Liver (tissue), 9 donors: ENCODE results near the gene APBB1IP. TPM values are rescaled to one million over a fixed set of nuclear protein-coding genes. Genes with fewer than 3 reads are reported as not detected.
A peak's percentile ranks its signal among the peaks of the same experiment; 100 is the strongest.
"Not testable (repeated sequence)": the region's sequence is repeated elsewhere in the genome, so short reads cannot be mapped to it uniquely, and the experiment has no call there.

ENCODE experiments used
- DNase-seq: peaks from one replicate; pipeline ENCODE4 v3.0.0-alpha.2; 2017; ENCODE audit warnings: low spot score
- H3K27ac ChIP-seq, 2 donors: one replicate each; pipeline ENCODE4 v1.7.0; 2013; ENCODE audit warnings: inconsistent platforms in 2 of 2, low read length in 2 of 2, control low read depth in 1 of 2, low read depth in 1 of 2, mild to moderate bottlenecking in 1 of 2
- H3K27me3 ChIP-seq, 4 donors: one replicate each; pipeline versions ENCODE4 v1.6.1 to v1.7.0; 2013; ENCODE audit warnings: low read length in 3 of 4, inconsistent platforms in 1 of 4, mild to moderate bottlenecking in 1 of 4, moderate library complexity in 1 of 4; ENCODE audit not compliant: control insufficient read depth in 4 of 4, insufficient read depth in 4 of 4
- H3K36me3 ChIP-seq, 4 donors: one replicate each; pipeline versions ENCODE4 v1.6.1 to v1.7.0; 2013; ENCODE audit warnings: low read length in 3 of 4, mild to moderate bottlenecking in 3 of 4, low read depth in 1 of 4, moderate library complexity in 1 of 4; ENCODE audit not compliant: control insufficient read depth in 4 of 4, insufficient read depth in 3 of 4
- H3K4me1 ChIP-seq, 4 donors: one replicate each; pipeline versions ENCODE4 v1.6.1 to v1.7.0; 2013; ENCODE audit warnings: low read length in 3 of 4, mild to moderate bottlenecking in 3 of 4, moderate library complexity in 1 of 4; ENCODE audit not compliant: control insufficient read depth in 4 of 4, insufficient read depth in 4 of 4
- H3K4me3 ChIP-seq, 3 donors: one replicate each; pipeline versions ENCODE4 v1.6.1 to v1.7.0; 2013; ENCODE audit warnings: low read length in 3 of 3, control low read depth in 1 of 3, low read depth in 1 of 3, mild to moderate bottlenecking in 1 of 3
- H3K9ac ChIP-seq, 2 donors: one replicate each; pipeline ENCODE4 v1.7.0; 2013; ENCODE audit warnings: low read length in 2 of 2, mild to moderate bottlenecking in 2 of 2, moderate library complexity in 2 of 2, control low read depth in 1 of 2, low read depth in 1 of 2
- H3K9me3 ChIP-seq, 4 donors: one replicate each; pipeline versions ENCODE4 v1.6.1 to v1.7.0; 2013; ENCODE audit warnings: low read length in 3 of 4; ENCODE audit not compliant: control insufficient read depth in 4 of 4
- ATF3 ChIP-seq: IDR thresholded peaks from 2 replicates; pipeline ENCODE4 v1.6.1; 2016; ENCODE audit warnings: antibody characterized with exemption
- EGR1 ChIP-seq, 2 donors: IDR thresholded peaks; 2 replicates each; pipeline ENCODE4 v1.6.1; 2016 to 2018; ENCODE audit warnings: antibody characterized with exemption in 2 of 2, low read depth in 2 of 2
- FOXA1 ChIP-seq: IDR thresholded peaks from 2 replicates; pipeline ENCODE4 v1.6.1; 2016; ENCODE audit warnings: antibody characterized with exemption
- HNF4A ChIP-seq, 2 donors: conservative IDR thresholded peaks; 2 replicates each; pipeline ENCODE4 v1.6.1; 2016; ENCODE audit warnings: antibody characterized with exemption in 2 of 2, mild to moderate bottlenecking in 2 of 2
- NR2F2 ChIP-seq: IDR thresholded peaks from 2 replicates; pipeline ENCODE4 v1.6.1; 2016; ENCODE audit warnings: antibody characterized with exemption
- RAD21 ChIP-seq, 2 donors: IDR thresholded peaks; 2 replicates each; pipeline ENCODE4 v1.6.1; 2016; ENCODE audit warnings: antibody characterized with exemption in 2 of 2, mild to moderate bottlenecking in 2 of 2
- REST ChIP-seq: IDR thresholded peaks from 2 replicates; pipeline ENCODE4 v1.6.1; 2016; ENCODE audit warnings: antibody characterized with exemption, mild to moderate bottlenecking
- RXRA ChIP-seq, 2 donors: IDR thresholded peaks; 2 replicates each; pipeline ENCODE4 v1.6.1; 2017 to 2018; ENCODE audit warnings: antibody characterized with exemption in 2 of 2, mild to moderate bottlenecking in 1 of 2
- SP1 ChIP-seq: IDR thresholded peaks from 2 replicates; pipeline ENCODE4 v1.6.1; 2018; ENCODE audit warnings: antibody characterized with exemption, mild to moderate bottlenecking
- TAF1 ChIP-seq: conservative IDR thresholded peaks from 2 replicates; pipeline ENCODE4 v1.6.1; 2016; ENCODE audit warnings: antibody characterized with exemption, mild to moderate bottlenecking
- YY1 ChIP-seq: IDR thresholded peaks from 2 replicates; pipeline ENCODE4 v1.6.1; 2016; ENCODE audit warnings: antibody characterized with exemption, mild to moderate bottlenecking
- ZBTB33 ChIP-seq: IDR thresholded peaks from 2 replicates; pipeline ENCODE4 v1.6.1; 2016; ENCODE audit warnings: antibody characterized with exemption
- whole genome bisulfite sequencing: extraction: QIAGEN DNeasy Blood & Tissue Kit; methylation state at CpG from one replicate; pipeline ENCODE4 v1.1.7; 2013; 5-methylcytosine and 5-hydroxymethylcytosine counted together
- polyA plus RNA-seq, 2 donors: library from polyadenylated mRNA; stranded (reverse) in 1 of 2; unstranded in 1 of 2; fragments of 200-250 nt in 1 of 2; fragments of >200 nt in 1 of 2; fragmentation: Nextera tagmentation in 1 of 2; extraction: Ambion mirVana in 1 of 2; gene quantifications; one replicate each; pipeline versions ENCODE4 v1.2.1 to v1.2.3, GENCODE V29; 2013 to 2015
- total RNA-seq, 2 donors: library from RNA; depleted of rRNA; stranded (reverse); fragments of >200 nt; gene quantifications; one replicate each; pipeline ENCODE4 v1.2.3, GENCODE V29; 2014
- donor health status: healthy.
- donor health status: healthy.
- donor health status: healthy.
- donor health status: healthy.
- donor health status: healthy.

Gene APBB1IP
- total and polyA plus RNA-seq, 4 donors, result 9.3 to 28.4 (median 12.8) TPM

- no peaks in the 10 kb centered on the region for H3K27me3 ChIP-seq
These were observed 65.8 kb downstream of the APBB1IP start for GRCh38 chr10:26503911-26504310.

GRCh38 chr10:26504429-26504828 is 66.3 kb downstream of the APBB1IP start:
- WGBS, result 97% methylated on average over 10 of the region's 10 CpGs
- H3K27ac ChIP-seq, result not testable (repeated sequence)
- H3K36me3 ChIP-seq, result peaks cover 4 to 26% (median 21%) of the 10 kb centered on the region in 4 donors

More at GRCh38 chr10:26503911-26504310, 65.8 kb downstream of the APBB1IP start:
- Histone ChIP-seq H3K36me3 (peaks cover 4 to 26% (median 22%) of the 10 kb centered on the region in 4 donors), H3K27ac (no peak overlapping the region), H3K9ac (no peak overlapping the region), H3K4me3 (no peak overlapping the region), H3K9me3 (no peaks in the 10 kb centered on the region), H3K4me1 (no peaks in the 10 kb centered on the region)
- DNase-seq, result no peak
- WGBS, result 83% methylated on average over 3 of the region's 3 CpGs
- TF ChIP-seq TAF1 (no peak), ZBTB33 (no peak), RXRA (IDR thresholded peaks at IDR 0.05) (no peak), ATF3 (no peak), REST (no peak), RAD21 (IDR thresholded peaks at IDR 0.05) (peak in 1 of 2 donors; percentile 36), SP1 (no peak), EGR1 (IDR thresholded peaks at IDR 0.05; ENCODE audit: low read depth in 2 of 2) (no peak), NR2F2 (no peak)

GRCh38 chr10:26505491-26505890 is 67.3 kb downstream of the APBB1IP start:
- TF ChIP-seq YY1 (no peak), HNF4A (conservative IDR thresholded peaks at IDR 0.05) (no peak), NR2F2 (no peak), FOXA1 (no peak)
- H3K9me3 ChIP-seq, result no peaks in the 10 kb centered on the region
- H3K27ac ChIP-seq, result no peak overlapping the region
- H3K9ac ChIP-seq, result no peak overlapping the region
- peaks cover 4 to 26% (median 21%) of the 10 kb centered on the region in 4 donors for H3K36me3 ChIP-seq
- no peak for DNase-seq
- no peaks in the 10 kb centered on the region for H3K4me1 ChIP-seq
- H3K4me3 ChIP-seq, result no peak overlapping the region
- no peaks in the 10 kb centered on the region for H3K27me3 ChIP-seq
- 98% methylated on average over 5 of the region's 5 CpGs for WGBS

More at GRCh38 chr10:26504429-26504828, 66.3 kb downstream of the APBB1IP start:
- H3K4me3 ChIP-seq, H3K9ac ChIP-seq, H3K9me3 ChIP-seq, H3K27me3 ChIP-seq, H3K4me1 ChIP-seq, DNase-seq: not testable (repeated sequence)
